NCI-H1417 treated with DMSO at 0.1 percent for 48 hours (cell line): ENCODE data around the gene B3GALT5.
A peak's percentile ranks its signal among the peaks of the same experiment; 100 is the strongest.

ENCODE experiments used
- DNase-seq: peaks from one replicate; lab custom pipeline; 2025; lab: John Stamatoyannopoulos, UW

B3GALT5 gene

DNA sequence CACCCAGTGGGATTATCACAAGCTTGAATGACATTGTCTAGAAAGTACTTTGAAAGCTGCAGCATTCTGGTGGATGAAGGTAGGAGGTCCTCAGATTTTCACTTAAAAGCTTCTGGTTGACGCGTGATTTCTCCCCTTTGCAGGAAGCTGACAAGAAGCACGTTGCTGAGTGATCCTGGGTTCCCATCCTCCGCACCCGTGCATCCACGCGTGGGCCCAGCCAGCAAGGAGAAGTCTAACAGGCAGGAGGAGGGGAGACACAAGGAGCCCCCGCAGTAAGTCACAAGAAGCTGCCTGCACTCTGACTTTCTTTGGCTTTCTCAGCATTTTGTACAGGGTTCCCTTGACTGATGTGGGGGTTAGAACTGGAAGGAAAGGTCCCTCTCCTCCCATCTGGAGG, 7.8 kb upstream of the B3GALT5 start:
- no peak for DNase-seq

DNA sequence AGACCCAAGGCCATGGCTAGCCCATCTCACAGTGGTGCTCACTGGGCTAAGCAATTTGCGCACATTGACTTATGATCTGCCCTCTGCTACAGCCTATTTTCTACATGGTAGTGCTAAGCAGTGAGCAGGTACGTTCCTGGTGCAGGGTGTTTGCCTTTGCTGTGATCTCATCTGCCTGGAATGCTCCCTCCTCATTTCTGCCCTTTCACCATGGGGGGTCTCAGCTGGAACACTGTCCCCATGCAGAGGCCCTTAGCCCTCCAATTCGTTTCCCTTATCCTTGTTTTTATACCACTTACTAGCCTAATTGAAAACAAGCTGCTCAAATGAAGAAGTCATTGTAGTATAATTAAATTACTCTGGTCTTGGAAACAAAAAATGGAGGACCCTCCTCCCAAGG, 2.0 kb upstream of the B3GALT5 start:
- peak; percentile 56 for DNase-seq

- DNase-seq: no peak
Measured at GRCh38 chr21:39611551-39612190, 1.1 kb upstream of the B3GALT5 start.

- DNase-seq: no peak
Measured at GRCh38 chr21:39613041-39613934, 548 bp downstream of the B3GALT5 start.

- DNase-seq: no peak
Measured at GRCh38 chr21:39616211-39616772, 3.6 kb downstream of the B3GALT5 start.

DNA sequence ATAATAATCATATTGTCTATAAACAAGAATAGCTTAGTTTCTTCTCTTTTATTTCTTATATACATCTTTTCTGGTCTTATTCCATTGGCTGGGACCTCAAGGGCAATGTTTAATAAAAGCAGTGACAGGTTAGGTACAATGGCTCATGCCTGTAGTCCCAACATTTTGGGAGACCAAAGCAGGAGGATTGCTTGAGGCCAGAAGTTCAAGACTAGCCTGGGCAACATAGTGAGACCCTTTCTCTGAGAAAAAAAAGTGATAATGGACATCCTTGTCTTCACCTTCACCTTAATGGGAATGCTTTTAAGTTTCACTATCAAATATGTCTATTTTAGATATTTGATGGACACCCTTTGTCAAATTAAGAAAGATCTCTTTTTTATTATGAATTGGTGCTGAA, 8.1 kb downstream of the B3GALT5 start:
- DNase-seq: no peak

GRCh38 chr21:39625211-39625895, 12.6 kb downstream of the B3GALT5 start:
- DNase-seq: no peak

- no peak for DNase-seq
Measured at GRCh38 chr21:39628385-39628784, 15.6 kb downstream of the B3GALT5 start.

DNA sequence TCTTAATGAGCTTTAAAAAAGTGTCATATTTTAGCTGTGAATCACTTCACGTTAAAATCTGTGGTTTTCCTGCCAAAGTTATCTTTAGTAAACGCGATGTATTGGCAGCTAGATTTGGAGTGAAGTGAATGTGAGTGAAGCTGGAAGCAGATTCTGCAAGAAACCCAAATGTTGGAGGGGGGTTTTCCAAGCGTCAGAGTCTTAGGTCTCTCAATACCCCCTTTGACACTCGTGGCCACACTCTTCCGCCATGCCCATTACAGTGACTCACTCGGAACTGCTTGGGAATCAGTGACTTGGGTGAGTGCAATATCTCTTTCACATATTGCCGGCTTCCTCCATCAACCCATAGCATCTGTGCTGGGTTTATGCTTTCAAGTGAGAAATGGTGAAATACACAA, 17.5 kb downstream of the B3GALT5 start:
- DNase-seq: no peak

DNA sequence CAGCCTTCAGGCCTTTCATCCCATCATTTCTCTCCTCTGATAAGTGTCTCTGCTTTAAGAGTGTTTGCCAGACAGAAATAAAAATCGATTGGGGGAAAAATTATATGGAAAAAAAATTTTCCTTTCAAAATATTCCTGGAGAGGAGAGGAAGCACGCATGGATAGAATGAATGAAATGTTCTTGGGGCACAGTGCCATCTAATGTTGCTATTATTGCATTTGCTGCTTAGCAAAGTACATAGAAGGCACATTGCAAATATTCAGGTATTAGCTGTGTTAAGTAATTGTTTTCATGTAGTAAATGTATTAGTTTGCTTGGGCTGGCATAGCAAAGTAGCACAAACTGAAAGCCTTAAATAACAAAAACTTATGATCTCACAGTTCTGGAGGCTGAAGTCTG, 18.1 kb downstream of the B3GALT5 start:
- no peak for DNase-seq

GRCh38 chr21:39631842-39632562, 19.3 kb downstream of the B3GALT5 start:
- DNase-seq: no peak

- DNase-seq: no peak
Measured at GRCh38 chr21:39632796-39633442, 20.2 kb downstream of the B3GALT5 start.

GRCh38 chr21:39633770-39634181, 21.0 kb downstream of the B3GALT5 start:
- no peak for DNase-seq

DNA sequence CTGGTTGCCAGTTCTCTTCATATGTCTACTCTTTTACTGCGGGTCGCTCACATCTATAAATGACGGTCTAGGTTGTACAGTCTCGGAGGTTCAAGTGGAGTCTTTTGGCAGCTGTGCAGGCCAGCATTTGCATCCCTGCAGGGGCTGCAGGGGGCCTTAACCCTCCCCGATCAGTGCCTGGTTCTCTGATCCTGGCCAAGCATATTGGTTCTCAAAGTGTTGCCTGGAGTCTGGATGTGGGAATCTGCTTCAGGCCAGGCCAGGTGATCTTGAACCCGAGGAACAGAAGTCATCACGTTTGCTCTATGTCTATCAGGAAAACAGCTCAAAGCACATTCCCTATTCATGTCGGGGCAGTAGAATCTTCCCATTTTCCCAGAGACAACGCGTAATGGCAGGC, 21.8 kb downstream of the B3GALT5 start:
- no peak for DNase-seq

GRCh38 chr21:39637197-39637970, 24.6 kb downstream of the B3GALT5 start:
- DNase-seq: peak; percentile 71

DNA sequence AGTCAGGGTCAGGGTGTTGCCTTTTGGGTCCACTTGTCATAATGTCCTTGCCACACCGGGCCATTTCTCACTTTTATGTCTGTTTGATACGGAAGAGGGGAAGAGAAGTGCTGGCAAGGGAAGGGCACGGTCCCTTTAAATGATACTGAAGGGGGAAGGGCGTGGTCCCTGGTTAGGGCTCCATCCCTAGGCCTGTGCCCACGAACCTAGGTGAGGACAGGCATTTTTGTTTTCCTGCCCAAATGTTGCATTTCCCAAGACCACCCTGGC, 25.2 kb downstream of the B3GALT5 start:
- DNase-seq: no peak

DNA sequence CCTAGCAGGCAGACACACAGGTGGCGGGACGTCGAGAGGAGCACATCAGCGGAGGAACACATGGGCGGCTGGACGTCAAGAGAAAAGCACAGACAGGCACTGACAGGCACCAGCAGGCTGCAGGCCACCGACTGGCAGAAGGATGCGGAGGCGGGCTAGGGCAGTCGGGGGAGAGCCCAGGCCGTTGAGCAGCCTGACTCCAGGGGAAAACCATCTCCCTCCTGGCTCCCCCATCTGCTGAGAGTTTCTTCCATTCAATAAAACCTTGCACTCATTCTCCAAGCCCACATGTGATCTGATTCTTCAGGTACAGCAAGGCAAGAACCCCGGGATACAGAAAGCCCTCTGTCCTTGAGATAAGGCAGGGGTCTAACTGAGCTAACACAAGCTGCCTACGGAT, 25.5 kb downstream of the B3GALT5 start:
- no peak for DNase-seq

DNA sequence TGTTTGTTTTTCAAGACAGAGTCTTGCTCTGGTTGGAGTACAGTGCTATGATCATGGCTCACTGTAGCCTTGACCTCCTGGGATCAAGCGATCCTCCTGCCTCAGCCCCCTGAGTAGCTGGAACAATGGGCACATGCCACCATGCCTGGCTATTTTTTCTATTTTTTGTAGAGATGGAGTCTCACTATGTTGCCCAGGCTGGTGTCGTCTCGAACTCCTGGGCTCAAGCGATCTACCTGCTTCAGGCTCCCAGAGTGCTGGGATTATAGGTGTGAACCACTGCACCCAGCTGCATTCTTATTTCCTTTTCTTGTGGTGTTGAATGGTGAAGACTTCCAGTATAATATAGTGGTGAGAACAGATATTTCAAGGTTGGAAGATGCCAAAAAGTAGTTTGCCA, 28.0 kb downstream of the B3GALT5 start:
- no peak for DNase-seq

DNA sequence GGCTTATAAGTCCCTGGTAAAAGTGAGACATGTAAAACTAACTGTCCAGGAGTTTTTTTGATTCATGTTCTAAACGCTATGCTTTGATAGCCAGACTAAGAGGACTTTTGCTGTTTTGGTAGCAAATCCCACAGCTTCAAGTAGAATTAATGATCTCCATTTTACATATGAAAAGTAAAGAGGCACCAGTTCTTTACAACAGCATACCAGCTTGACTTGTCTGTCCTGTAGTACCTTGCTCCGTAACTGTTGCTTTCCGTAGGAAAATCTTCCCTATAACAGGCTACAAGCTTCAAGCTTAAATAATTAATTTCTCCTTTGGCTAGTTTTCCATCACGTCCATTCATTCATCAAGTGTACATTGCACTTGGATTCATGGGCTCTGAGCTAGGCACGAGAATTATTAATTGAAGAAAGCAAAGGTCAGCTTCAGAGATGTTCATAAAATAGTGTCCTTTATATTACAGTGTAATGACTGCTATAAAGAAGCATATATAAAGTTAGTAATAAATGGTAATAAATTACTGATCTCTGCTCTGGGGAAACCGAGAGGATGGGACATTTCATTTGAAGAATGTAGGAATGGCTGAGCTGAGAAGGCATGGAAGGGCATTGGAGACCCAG, 29.2 kb downstream of the B3GALT5 start:
- DNase-seq: no peak

GRCh38 chr21:39644062-39644560, 31.4 kb downstream of the B3GALT5 start:
- DNase-seq: no peak
